Fibroblast of peridontal ligament (primary cell): Measurements from ENCODE around the gene SEMA6A.

Source experiments
- DNase-seq: peaks from one replicate; pipeline ENCODE4 v3.0.0-alpha.2; 2010; ENCODE audit errors: extremely low read depth

Gene SEMA6A

GRCh38 chr5:116465411-116465810 is 109.2 kb downstream of the SEMA6A start:
- no peak for DNase-seq

- DNase-seq: no peak
These were observed 110.4 kb downstream of the SEMA6A start for GRCh38 chr5:116464144-116464708.

DNA sequence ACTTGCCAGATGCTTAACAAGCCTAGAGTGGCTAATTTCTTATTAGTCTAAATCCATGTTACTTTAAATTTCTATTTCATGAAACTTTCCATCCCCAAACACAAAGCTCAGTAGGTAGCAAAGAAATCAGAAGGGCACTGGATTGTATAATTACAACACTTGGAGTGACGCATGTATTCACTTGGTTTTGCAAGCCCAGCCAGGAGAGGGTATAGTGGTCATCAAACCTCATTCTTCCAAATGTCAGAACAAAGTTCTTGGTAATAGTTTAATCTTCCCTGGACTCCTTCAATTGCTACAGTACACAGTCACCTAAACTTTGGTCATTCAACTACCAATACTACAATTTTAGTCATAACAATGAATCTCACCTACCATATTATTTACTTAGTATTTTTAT is 112.1 kb downstream of the SEMA6A start:
- DNase-seq: no peak

DNA sequence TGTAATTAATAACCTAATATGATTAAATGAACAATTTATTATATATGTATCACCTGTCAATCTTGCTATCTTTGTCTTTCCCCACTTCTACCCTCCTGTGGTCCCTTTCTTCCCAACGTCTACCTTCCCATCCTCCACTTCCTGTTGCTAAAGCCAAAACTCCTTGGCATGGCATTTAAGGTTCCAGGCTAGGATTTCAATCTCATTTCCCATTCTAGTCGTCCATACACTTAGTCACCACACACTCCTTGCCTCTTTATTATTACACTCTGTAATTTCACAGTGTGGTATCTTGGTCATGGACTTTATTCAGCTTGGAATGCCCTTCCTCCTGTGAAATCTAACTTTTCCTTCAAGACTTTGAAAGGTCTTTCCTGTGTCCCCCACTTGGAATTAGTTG is 115.3 kb downstream of the SEMA6A start:
- no peak for DNase-seq

- no peak for DNase-seq
These were observed 117.6 kb downstream of the SEMA6A start for GRCh38 chr5:116457062-116457461.

DNA sequence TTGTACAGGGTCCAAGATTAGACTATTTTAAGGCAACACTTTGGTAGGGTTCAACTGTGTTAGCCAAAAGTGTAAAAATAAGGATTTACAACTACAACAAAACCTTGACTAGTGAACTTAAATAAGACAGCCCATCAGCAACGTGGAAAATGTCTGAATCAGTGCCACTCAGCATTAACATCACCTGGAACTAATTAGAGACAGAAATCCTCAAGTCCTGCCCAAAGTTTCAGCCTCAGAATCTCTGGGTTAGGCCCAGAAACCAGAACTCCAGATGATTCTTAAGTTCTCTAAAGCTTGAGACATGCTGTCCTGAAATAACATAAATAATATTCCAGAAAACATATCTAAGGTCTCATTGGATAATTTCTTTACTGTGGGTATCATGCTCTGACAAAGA is 118.6 kb downstream of the SEMA6A start:
- peak; percentile 43 for DNase-seq

DNA sequence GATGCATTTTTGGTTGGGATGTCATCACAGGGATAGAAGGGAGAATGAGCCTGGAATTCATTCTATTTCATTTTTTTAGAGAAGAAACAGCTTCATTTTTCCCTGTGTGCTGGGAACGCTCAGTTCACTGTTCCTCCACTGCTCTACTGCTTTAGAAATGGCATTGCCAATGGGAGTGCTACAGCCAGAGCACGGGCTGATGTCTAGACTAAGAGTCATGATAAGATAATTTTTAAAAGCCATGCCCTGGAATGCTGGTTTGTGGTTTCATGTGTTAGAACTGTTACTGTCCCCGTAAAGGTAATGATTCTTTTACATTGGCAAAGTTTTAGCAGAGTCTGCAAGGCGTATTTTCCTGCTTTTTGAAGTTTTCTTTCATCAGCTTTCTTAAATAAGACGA is 119.6 kb downstream of the SEMA6A start:
- DNase-seq: no peak

DNA sequence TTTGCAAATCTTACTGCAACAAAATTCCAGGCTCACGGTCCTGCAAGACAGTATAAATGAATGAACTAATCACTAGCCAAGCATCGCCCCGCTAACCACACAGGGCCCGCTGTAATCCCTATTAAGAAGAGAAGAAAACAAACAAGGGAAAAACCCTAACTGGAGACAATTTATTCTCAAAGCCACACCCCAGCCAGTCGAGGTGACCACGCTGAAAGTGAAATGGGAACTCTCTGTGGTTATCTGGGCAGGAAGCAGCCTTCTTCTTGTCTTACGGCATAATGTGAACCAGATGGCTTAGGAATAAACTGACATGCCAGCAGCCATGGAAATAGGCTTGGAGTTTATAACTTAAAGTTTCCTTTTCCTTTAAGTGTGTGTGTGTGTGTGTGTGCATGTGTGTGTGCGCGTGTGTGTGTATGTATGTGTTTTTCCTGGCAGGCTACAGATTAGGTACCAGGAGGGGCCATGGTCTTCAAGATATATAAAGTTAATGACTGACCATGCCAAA is 120.2 kb downstream of the SEMA6A start:
- DNase-seq: peak; percentile 94

GRCh38 chr5:116453988-116454411 is 120.6 kb downstream of the SEMA6A start:
- no peak for DNase-seq

DNA sequence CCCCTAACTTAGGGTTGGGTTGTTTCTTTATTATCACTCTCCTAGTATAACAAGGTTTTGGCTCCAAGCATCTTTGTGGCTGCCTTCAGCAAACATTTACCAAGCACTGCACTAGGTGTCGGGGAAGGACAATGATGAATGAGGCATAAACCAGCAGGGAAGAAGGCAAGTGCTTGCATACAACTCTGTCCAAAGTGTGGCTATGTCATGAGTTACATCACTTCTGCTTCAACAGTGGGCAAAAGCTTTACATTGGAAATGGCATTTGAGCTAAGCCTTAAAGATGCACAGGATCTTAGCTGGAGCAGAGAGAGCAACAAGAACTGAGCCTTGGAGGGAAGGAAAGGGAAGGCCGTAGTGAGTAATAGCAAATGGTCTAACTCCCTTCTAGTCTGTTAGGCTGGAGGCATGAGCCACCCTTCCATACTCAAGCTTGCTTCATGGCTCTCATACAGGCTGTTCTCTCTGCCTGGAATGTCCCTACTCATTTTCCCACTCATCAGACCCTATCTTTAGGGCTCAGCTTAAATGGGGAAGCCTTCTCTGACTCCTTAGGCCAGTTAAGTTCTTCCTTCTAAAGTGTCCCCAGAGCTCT is 121.8 kb downstream of the SEMA6A start:
- DNase-seq: no peak

GRCh38 chr5:116451905-116452450 is 122.6 kb downstream of the SEMA6A start:
- DNase-seq: no peak

DNA sequence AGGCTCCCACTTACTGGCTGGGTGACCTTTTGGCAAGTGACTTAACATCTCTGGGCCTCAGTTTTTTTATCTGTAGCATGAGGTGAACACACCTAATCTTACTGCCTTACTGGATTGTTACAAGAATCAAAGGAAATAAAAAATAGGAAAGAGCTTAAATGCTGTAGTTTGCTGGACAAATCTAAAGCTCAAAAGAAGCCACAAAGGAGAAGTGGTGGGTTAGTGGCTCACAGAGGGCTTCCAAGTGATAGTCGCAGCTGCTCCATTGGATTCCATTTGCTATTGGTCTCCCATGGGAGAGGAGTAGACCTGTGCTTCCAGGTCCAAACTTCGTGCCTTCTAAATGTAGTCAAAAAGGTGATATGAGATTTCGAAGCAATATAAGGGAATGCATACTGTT is 123.6 kb downstream of the SEMA6A start:
- DNase-seq: no peak

DNA sequence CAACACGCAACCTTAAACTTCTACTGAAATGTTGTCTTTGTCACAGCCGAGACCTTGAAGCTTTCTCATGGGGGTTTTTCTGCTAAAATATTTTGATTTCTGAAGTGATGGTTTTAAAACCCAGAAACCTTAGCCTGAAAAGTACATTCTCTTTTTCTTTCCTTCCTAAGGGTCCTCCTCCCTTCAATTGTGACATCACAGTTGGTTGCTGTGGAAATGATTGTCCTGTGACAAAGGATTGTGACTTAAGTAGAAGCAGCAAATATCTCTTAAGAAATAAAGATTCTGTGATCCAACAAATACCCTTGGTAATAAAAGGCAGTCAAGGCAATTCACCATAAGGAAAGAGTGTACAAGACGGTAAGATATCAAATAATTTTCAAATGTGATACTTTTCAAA is 125.2 kb downstream of the SEMA6A start:
- no peak for DNase-seq

DNA sequence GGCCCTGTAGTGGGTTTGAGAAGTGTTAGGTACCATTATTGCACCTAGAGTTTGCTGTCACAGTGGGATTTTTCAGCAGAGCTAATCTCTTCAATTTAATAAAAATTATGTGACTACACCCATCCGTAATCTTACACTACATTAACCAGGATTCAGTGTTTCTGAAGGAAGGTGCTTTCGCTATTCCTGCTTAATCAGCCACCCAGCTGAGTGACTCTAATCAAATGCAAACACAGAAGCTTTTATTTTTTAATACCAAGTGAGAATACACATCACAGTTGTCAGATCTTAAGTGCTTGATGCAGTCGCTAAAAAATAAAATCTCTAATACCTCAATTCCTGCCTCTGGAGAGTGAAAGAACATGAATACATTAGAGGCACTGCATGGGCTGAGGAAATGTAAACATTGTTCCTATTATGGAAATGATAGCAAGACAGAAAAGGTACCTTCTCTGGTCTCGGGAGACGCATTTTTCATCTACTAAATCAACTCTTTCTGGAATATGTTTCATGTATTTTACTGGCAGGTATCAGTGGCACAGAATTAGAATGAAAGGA is 125.7 kb downstream of the SEMA6A start:
- no peak for DNase-seq

DNA sequence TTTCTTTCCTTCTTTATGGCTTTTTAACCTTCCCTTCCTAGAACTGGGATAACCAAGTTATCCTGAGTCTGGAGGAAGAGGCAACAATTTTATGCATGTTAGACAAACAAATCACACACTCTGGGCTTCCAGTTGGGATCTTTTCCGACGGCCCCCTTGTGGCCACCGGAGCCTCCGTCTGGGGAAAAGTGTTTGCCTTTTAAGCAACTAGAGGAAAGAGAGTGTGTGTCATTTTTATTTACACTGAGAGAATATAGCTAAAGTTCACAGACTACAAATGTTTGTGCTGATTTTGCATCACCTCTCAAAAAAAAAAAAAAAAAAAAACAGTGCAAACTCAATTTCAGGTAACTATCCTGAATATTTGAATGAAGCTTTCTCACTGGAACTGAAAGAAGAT is 126.2 kb downstream of the SEMA6A start:
- no peak for DNase-seq

- DNase-seq: no peak
These were observed 128.1 kb downstream of the SEMA6A start for GRCh38 chr5:116446356-116447005.

DNA sequence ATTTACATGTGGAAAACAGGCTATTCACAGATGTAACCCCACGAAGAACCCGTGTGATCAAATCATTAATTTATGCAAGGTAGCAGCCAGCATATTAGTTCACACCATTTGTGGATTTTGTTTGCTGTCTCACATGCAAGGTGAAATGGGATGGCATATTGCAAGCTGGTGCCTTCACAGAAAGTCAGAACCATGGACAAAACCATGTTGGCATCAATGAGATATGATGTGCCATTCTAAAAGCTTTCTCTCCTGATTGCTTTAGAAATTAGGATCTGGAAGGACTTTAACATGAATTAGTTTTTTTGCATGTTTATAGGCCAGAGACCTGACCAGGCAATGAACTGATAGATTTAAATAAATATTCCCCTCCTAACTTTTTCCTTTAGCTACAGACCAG is 129.3 kb downstream of the SEMA6A start:
- no peak for DNase-seq

GRCh38 chr5:116444373-116445295 is 130.0 kb downstream of the SEMA6A start:
- DNase-seq: no peak

DNA sequence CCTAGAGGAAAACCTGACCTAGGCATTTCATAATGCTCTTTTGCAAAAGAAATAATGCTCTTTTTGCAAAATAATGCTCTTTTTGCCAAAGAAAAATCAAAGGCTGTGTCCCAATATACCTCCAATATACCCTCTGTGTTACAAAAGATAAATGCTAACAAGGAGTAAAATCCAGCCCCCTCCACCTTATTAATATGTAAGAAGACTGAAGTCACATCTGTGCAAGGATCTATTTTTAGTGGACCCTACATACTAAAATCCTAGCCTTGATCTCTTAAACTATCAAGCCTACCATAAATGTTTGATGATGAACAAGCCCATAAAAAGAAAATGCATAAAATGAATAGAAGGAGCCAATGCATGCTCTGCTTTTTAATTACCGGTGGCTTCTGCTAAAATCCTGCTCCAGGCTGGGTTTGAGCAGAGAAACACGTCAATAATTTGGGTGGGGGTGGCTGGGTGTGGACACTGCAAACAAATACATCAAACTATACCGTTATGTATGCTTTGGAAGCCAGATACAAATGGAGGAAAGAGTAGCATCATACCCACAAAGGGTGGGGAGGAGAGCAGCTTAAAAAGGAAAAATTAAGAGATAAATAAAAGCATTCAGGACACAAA is 131.6 kb downstream of the SEMA6A start:
- no peak for DNase-seq

DNA sequence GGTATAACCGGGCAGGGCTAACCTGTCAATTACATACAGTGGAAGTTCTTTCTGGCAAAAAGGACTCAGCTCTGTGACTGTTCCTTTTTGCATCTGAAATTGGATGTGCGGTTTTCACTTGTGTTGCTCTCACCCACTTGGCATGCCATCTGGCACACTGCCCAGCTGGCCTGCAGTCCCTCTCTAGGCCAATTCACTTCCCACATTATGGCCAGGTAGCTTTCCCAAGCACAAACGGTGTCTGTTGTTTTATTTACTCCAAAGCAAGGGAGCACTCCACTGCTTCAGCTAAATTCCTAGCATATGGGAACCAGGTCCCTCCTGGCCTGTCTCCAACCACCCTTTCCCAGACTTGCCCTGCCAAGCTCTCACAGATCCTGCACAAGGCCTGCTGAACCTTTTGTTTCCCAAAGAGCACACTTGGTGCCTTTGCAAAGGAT is 132.5 kb downstream of the SEMA6A start:
- DNase-seq: peak; percentile 31

- no peak for DNase-seq
These were observed 133.4 kb downstream of the SEMA6A start for GRCh38 chr5:116441223-116441622.
